HG02840 (cell line): ENCODE measurements around the gene CAMKK2.
"Not testable (repeated sequence)": the region's sequence is repeated elsewhere in the genome, so short reads cannot be mapped to it uniquely, and the experiment has no call there.

Experiments used
- ATAC-seq: cut with Tn5 transposase; IDR thresholded peaks from one replicate; pipeline ENCODE4 v1.9.1; 2021; ENCODE audit warnings: mild to moderate bottlenecking, moderate library complexity, moderate number of reproducible peaks; ENCODE audit not compliant: unreplicated experiment, low FRiP score

Gene CAMKK2

DNA sequence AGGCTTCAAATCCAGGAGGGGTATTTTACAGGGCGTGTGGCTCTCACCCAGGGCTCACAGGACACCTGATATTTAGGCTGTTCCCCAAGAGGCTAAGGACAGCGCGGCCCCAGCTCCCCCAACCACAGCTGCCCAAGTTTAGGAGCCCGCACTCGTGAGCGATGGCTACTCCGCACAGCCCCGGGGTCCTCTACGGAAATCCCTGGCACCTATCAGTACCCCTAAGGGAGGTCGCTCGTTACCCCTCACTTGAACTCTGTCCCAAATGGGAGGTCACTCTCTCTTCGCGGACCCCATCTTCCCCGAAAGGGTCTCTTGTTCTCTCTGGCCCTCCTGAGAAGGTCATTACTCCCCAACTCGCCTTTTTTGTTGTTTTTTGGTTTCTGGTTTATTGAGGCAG, 87.3 kb downstream of the CAMKK2 start:
- no peak for ATAC-seq

DNA sequence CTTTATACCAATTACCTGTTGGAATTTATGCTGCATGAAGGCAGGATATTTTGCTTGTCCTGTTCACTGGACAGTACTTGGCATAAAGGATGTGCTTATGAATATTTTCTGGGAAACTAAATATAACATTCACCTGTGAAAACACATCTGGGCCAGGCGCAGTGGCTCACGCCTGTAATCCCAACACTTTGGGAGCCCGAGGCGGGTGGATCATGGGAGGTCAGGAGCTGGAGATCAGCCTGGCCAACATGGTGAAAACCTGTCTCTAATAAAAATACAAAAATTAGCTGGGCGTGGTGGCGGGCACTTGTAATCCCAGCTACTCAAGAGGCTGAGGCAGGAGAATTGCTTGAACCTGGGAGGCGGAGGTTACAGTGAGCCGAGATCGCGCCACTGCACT, 87.9 kb downstream of the CAMKK2 start:
- ATAC-seq: not testable (repeated sequence)

DNA sequence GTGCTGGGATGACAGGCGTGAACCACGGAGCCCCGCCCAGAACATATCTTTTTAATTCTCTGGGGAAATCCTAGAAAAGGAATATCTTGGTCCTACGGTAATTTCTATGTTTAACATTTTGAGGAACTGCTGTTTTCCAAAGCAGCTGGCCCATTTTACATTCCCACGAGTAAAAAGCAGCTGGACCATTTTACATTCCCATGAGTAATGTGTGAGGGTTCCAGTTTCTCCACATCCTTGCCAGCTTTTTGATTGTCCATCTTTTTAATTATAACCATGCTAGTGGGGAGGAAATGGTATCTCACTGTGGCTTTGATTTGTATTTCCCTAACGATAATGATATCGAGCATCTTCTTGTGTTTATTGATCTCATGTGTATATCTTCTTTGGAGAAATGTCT, 91.0 kb downstream of the CAMKK2 start:
- no peak for ATAC-seq

DNA sequence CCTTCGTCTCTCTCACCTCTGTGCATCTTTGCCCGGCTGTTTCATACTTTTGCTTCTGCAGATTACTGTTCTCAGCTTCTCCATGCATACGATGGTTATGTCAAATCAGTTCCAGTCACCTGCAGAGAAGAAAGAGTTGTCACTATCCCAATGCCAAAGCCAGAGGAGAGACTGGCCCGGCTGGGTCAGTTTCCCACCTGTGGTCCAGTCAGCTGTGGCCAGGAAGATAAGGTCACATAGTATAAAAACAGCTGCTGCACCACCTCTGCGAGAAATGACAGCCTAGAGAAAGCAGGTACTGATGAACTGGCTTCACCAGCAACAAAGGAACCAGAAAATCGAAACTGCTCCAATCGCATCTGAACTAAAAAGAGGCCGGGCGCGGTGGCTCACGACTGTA, 93.0 kb downstream of the CAMKK2 start:
- ATAC-seq: no peak

DNA sequence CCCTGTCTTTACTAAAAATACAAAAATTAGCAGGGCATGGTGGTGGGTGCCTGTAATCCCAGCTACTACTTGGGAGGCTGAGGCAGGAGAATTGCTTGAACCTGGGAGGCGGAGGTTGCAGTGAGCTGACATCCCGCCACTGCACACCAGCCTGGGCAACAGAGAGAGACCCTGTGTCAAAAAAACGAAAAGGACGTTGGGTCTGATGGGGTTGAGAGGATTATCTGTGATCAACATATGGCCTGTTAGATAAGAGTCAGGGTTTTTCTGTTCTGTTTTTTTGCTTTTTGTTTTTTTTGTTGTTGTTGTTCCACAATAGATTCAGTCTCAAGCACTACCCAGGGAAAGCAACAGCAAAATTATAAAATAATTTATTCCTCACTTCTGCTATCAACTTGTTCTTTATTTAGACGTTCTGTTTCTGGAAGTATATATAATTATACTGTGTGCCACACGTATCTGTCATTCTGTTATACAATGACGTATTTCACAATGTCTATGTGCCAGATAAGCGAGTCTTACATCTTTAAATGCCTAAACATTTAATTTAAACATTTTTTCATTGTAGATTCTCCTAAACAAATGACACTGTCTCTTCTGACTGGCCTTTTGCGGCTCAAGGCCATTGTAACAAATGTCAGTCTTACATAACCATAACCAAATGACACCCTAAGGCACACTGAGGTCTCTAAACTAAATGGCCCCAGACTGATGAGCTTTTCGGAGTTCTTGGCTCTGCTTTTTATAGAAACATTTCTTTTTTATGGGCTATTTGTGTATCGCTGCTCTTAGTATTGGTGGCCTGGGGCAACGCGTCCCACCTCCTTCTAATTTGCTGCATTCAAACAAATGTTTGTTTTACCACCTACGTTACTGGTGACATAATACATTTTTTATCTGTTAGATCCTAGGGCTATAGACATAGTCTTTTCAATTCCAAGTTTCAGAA, 93.8 kb downstream of the CAMKK2 start:
- ATAC-seq: no peak

DNA sequence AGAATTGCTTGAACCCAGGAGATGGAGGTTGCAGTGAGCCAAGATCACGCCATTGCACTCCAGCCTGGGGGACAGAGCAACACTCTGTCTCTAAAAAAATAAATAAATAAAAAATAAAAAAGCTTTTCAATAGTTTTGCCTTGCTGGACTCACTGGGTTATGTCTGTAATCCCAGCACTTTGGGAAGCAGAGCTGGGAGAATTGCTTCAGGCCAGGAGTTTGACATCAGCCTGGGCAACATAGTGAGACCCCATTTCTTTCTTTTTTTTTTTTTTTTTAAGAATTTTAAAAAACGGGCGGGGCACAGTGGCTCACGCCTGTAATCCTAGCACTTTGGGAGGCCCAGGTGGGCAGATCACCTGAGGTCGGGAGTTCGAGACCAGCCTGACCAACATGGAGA, 95.4 kb downstream of the CAMKK2 start:
- not testable (repeated sequence) for ATAC-seq

DNA sequence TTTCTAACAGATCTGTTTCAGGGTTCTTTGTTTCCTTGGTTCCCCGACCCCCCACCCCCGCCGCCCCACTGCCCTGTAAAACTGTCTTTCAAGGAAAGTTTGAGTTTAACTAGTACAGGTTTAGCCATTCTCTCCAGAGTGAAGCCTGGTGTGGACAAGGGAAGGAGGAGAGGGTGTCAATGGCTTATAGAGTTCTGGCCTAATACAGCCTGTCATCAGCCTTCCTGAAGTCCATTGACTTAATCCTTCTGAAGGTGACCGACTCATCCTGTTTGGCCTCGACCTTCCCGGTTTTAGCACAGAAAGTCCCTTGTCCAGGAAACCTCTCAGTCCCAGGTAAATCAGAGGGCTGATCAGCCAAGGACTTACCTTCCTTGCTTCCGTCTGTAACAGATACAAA, 97.6 kb downstream of the CAMKK2 start:
- ATAC-seq: no peak

DNA sequence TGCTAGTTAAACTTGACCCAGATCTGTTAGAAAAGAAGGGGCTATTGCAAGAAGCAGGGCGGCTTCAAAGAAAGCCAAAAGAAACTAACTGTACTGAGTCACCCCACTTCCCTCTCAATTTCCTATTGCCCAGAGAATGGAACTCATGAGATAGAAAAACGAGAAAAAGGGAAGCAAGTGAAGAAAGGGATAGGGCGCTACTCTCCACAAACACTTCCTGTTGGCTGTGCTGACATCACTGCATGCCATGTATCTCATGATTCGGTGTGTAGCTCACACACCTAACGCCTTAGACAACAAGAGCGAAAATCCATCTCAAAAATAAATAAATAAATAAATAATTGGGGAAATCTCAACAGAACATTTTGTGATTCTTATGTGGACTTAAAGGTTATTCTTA, 99.6 kb downstream of the CAMKK2 start:
- no peak for ATAC-seq

DNA sequence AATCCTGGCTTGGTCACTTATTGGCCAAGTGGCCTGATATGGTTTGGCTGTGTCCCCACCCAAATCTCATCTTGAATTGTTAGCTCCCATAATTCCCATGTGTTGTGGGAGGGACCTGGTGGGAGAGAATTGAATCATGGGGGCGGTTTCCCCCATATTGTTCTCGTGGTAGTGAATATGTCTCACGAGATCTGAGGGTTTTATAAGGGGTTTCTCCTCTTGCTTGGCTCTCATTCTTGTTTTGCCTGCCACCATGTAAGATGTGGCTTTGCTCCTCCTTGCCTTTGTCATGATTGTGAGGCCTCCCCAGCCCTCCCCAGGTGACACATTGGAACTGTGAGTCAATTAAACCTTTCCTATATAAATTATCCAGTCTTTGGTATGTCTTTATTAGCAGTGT, 105.4 kb downstream of the CAMKK2 start:
- ATAC-seq: no peak

DNA sequence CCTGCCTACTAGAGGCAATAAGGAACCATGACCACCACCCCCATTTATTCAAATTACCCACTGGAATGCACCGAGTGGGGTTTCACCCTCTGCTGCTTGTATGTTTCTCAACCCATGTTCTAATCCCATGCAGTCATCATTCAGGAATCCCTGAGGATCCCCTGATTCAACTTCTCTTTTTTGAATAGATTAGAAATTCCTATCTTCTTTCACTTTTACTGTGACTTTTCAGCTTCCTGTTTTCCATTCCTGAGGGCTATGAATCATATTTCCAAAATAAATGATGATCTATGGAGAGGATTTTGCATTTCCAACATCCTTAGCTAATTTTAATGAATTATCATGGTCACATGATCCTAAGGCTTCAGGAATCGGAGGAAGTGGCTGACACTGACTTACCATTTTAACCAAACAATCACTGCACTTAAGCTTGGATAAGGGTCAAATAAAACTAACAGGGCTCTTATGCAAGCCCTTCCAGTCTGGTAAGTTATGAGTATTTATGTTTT, 105.9 kb downstream of the CAMKK2 start:
- no peak for ATAC-seq

DNA sequence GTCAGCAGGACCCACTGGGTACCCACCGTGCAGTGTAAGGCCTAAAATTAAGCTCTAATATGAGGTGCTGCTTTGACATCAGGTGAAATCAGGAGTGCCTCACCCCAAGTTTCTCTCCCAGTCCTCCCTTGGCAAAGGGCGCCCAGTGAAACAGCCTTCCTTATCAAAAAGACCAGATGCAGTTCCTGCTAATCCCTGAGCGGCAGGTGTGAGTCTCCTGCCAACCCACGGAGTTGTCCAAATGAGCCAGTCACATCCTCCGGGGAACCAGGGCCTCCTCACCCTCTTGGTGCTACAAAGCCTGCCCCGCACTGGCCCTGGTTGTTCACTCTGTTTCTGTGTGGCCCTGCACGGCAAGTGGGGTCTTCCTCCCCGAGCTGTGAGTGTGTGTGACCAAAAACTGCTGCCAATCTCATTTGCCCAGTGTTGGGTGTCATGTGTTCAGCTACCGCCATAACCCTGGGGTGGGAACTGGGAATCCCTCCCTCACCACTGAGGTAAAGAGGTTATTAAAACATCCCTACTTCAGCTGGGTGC, 106.8 kb downstream of the CAMKK2 start:
- no peak for ATAC-seq

DNA sequence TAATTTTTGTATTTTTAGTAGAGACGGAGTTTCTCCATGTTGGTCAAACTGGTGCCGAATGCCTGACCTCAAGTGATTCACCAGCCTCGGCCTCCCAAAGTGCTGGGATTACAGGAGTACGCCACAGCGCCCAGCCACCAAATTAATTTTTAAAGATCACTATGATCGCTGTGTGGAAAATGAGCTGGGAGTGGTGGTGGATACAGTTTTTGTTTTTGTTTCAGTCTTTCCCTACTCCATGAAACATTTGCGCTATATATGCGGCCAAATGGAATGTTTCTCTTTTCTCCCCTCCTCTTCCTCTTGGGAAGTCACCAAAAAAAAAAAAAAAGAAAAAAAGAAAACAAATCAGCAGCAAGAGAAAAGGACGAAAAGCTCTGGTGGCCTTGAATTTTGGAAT, 107.4 kb downstream of the CAMKK2 start:
- no peak for ATAC-seq

DNA sequence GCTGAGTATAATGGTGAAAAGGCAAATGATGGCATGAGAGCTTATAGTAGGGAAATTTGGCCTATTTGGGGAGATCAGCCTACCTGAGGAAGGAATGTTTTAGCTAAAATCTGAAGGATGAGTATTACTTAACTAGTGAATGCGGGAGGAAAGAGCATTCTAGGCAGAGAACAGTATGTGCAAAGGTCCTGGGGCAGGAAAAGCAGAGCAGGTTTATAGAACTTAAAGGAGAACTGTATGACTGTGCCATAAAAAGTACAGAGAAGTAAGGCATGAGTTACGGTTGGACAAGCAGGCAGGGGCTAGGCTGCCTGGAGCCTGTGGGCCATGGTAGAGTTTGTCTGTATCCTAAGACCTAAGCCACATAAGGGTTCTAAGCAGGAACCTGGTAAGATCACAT, 108.3 kb downstream of the CAMKK2 start:
- no peak for ATAC-seq
